ENCODE data around the gene TXLNG. TPM values are rescaled to one million over a fixed set of nuclear protein-coding genes. Genes with fewer than 3 reads are reported as not detected.

Gene TXLNG
- total RNA-seq, 1 donor from 2014 or later, result 12.3 TPM

DNA sequence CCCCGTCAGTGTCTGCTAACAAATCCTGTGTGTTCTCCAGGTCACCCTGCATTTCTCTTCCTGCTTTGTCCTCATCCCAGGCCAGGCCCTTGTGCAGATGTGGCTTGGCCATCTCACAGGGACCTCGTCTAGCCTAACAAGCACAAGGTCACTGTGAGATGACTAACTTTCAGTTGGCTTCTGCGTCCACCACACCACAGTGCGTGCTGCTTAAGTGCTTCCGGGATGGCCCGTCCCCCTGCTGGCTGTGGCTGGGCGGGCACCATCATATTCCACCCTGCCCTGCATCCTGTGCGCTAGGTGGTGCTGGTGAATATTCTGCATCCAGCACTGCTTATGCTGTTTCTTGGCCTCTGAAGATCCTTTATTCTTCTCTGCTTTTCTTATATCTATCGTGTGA, 50.1 kb downstream of the TXLNG start:
- TF ChIP-seq, protein P1, sequence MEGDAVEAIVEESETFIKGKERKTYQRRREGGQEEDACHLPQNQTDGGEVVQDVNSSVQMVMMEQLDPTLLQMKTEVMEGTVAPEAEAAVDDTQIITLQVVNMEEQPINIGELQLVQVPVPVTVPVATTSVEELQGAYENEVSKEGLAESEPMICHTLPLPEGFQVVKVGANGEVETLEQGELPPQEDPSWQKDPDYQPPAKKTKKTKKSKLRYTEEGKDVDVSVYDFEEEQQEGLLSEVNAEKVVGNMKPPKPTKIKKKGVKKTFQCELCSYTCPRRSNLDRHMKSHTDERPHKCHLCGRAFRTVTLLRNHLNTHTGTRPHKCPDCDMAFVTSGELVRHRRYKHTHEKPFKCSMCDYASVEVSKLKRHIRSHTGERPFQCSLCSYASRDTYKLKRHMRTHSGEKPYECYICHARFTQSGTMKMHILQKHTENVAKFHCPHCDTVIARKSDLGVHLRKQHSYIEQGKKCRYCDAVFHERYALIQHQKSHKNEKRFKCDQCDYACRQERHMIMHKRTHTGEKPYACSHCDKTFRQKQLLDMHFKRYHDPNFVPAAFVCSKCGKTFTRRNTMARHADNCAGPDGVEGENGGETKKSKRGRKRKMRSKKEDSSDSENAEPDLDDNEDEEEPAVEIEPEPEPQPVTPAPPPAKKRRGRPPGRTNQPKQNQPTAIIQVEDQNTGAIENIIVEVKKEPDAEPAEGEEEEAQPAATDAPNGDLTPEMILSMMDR (conservative IDR thresholded peaks at IDR 0.05; ENCODE audit: low read depth, low read length), result peak; percentile 43
- no peak overlapping the region for H3K4me3 ChIP-seq (ENCODE audit: low read depth, low read length)
- DNase-seq (ENCODE audit: low read depth), result no peak

GRCh38 chrX:16838202-16839066, 52.2 kb downstream of the TXLNG start:
- DNase-seq (ENCODE audit: low read depth), result peak; percentile 54
- TF ChIP-seq, protein P1 (conservative IDR thresholded peaks at IDR 0.05; ENCODE audit: low read depth, low read length), result peak; percentile 27
- no peak overlapping the region for H3K4me3 ChIP-seq (ENCODE audit: low read depth, low read length)

DNA sequence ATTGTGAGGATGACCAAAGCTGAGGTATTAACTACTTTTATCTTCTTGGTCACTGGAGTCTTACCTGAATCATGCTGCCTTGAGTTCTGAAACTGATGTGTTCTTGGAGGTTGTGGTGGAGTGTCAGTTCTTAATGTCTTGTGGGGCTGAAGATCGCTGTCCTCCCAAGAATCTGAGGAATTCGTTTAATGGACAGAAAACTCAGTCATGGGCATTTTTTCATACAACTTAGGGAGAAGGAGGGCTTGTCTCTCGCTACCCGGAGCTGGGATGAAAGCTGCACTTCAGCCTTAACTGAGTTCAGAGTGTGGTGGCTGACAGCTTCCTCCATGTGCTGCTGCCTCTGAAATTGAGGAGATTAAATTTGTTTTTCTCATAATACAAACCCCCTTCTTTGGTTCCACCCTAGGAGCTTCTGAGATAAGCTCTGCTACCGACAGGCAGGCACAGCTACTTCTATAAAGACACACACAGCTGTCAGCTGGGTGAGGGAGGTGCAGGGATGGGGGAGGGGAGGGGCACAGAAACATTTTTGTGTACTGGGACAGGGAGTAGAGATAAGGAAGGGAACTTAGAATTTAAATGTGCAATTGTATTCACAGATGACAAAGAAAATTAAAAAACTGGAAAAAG, 53.1 kb downstream of the TXLNG start:
- TF ChIP-seq, protein P1 (conservative IDR thresholded peaks at IDR 0.05; ENCODE audit: low read depth, low read length), result no peak
- no peak overlapping the region for H3K4me3 ChIP-seq (ENCODE audit: low read depth, low read length)
- DNase-seq (ENCODE audit: low read depth), result no peak

DNA sequence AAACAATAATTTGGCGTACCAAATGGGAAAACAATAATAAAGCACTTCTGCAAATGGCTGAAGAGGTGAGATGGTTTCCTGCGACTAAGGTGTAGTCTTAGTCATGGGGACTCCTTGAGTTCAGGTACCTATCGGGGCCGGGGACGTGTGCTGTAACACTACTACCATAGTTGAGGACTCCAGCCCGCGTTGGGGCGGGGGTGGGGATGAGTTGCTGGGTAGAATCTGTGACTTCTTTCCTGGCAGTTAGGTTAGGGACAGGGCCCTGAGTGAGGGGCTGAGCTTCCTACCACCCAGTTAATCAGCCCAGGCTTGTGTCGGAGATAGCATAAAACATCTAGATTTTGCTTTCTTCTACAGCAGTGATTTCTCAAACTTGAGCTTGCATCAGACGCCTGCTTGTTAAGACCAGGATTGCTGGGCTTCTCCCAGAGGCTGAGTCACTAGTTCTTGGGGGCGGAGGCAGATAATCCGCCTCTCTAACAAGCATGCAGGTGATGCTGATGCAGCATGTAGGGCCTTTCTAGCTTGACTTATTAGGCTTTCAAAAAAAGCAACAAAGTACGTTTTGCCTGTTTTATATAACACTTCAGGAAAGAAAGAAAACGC, 53.7 kb downstream of the TXLNG start:
- TF ChIP-seq, protein P1 (conservative IDR thresholded peaks at IDR 0.05; ENCODE audit: low read depth, low read length), result no peak
- no peak overlapping the region for H3K4me3 ChIP-seq (ENCODE audit: low read depth, low read length)
- DNase-seq (ENCODE audit: low read depth), result no peak

- H3K4me3 ChIP-seq (ENCODE audit: low read depth, low read length), result no peak overlapping the region
- no peak for DNase-seq (ENCODE audit: low read depth)
- TF ChIP-seq, protein P1 (conservative IDR thresholded peaks at IDR 0.05; ENCODE audit: low read depth, low read length), result no peak
Observed at GRCh38 chrX:16842684-16843083, 56.4 kb downstream of the TXLNG start.

DNA sequence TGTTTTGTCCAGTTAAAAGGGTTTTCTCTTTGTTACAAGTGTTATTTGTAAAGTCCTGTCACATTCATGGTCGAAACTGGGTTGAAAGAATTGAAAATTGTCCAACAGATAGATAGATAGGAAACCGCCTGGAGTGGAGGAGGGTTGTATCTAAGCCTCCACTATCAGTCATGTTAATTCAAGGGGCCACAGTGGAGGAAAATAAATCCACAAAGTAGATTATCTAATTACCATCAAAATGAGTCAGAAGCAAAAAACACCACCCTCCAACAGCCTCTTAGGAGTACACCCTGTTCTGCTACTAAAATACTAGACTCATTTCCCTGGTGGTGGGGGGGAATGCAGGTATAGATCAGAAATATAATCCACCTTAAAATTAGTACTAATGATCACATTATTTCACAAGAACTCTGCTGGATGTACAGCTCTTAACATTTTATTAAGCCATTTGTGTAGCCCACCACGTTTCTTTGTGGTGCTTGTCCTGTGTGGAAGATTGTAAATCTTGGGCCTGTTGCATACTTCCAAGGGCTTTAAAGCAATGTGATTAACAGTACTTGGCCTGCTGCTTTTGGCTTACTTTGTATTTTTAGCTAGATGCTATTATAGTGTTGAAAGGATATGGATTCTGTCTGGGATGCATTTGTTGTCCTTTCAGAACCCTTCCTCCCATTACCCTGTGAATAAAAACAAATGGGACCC, 57.1 kb downstream of the TXLNG start:
- no peak for DNase-seq (ENCODE audit: low read depth)
- TF ChIP-seq, protein P1 (conservative IDR thresholded peaks at IDR 0.05; ENCODE audit: low read depth, low read length), result no peak
- H3K4me3 ChIP-seq (ENCODE audit: low read depth, low read length), result no peak overlapping the region

All from epithelial cell of proximal tubule (primary cell).